HG02798 (cell line): ENCODE data around the gene HMGCS2.
"Not testable (repeated sequence)": the region's sequence is repeated elsewhere in the genome, so short reads cannot be mapped to it uniquely, and the experiment has no call there.

Experiments used
- ATAC-seq: cut with Tn5 transposase; IDR thresholded peaks from one replicate; pipeline ENCODE4 v1.9.1; 2021; ENCODE audit warnings: mild to moderate bottlenecking; ENCODE audit not compliant: unreplicated experiment, poor library complexity

HMGCS2 gene

DNA sequence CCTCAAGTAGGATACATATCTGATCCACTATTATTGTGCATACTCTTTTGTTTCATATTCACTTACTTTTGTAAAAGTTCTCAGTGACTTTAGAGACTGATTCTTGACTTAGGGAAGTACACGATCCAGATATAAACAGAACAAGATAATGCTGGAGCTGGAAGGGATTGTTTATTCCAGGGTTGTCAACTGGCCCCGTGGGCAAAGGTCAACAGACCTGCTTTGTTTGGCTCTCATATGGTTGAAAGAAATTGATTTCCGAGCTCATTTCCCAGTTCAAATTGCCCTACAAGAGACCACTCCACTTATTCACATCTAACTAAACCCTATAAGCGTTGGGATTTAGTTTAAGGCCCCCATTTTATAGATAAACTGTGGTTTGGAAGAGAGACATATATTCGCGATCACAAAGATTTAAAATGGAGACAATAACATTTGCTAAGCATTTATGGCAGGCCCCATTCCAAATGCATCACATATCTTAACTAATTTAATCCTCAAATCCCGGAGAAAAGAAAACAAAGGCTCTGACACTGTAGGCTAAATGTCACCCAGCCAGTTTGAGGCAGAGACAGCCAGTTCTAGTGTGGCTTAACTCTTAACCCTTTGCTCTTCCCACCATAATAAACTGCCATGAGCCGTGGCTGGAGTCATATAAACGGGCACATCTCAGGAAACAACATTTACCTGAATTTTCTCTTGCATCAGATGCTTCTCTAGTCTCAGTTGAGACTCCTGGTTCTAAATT, 21.9 kb upstream of the HMGCS2 start:
- ATAC-seq, result no peak

DNA sequence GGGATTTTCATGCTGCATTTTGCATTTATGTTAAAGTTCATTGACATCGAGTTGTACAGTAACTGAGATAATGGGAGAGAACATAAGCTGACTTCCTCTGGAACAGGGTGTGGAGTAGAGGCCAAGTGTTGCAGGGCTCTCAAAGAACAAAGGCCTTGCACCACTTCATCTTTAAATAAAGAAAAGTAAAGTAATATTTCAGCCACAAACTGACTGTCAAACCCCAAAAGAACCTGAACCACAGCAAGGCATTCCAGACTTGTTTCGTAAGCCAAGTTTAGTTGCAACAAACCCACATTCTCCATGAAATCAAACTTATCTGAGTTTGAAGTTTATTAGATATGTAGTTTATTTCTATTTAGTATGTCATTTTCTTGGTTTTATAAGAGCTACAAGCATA, 19.1 kb upstream of the HMGCS2 start:
- no peak for ATAC-seq

DNA sequence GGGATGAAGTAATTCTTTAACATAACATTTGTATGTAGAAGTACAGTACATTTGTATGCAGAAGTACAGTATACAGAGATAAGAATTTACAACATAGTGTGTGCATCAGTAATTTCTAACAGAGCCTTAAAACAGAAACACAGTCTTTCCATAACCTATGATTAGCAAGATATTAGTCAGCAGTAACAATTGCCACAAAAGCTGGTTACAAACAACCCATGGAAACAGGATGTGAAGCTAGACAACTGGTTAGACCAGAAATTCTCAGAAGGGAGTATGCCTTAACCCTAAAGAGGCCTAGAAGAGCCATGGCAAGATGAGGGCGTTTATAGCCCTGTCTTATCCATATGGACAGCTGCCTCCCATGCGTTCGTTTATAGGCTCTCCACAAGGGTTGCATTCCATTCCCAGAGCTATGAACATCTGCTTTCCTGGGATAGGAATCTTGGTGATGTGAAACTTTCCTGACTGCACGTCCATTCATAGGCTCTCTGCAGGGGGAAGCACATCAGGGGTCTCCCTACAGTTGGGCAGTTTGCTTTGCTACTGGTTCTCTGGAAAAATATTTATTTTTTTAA, 17.9 kb upstream of the HMGCS2 start:
- ATAC-seq, result not testable (repeated sequence)

DNA sequence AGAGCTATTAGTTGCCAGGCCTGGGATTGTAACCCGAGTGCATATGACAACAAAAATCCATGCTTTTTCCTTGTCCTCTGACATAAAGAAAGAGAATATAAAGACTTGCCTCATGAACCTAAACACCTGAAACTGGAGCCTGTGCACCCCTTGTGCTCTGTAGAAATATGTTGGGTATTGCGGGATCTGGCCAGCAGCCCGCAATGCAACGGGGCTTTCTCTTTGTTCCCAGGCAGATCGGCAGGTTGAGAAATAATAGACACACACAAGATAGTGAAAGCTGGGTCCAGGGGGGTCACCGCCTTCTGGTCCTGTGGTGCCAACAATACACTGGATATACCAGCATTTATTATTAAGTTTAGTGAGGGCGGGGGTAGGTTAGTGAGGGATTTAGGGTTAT, 17.3 kb upstream of the HMGCS2 start:
- ATAC-seq, result not testable (repeated sequence)

DNA sequence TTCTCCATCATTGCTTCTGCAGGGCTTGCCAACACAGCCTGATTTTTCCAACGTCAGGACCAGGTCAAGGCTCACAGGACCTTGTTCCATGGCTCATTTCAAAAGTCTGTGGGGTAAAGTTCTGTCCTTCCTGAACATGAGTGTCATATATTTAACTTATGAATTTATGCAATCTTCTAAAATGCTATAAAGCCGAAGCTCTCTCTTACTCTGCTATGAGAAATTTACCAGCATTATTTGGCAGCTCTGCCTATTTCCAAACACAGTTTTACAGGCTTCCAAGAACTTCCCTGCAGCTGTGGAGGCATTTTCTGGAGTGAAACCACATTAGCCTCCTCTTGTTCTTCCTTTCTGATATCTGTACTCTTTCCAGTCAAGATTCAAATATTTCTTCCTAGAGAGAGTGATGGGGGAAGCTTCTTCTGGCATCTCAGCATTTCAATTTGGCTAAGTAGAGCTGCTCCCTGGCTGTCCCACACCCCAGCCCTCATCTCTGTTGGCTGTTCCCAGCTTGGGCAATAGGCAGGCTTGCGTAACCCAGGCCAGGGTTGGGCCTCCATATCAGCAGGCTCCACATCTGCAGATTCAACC, 15.6 kb upstream of the HMGCS2 start:
- no peak for ATAC-seq

DNA sequence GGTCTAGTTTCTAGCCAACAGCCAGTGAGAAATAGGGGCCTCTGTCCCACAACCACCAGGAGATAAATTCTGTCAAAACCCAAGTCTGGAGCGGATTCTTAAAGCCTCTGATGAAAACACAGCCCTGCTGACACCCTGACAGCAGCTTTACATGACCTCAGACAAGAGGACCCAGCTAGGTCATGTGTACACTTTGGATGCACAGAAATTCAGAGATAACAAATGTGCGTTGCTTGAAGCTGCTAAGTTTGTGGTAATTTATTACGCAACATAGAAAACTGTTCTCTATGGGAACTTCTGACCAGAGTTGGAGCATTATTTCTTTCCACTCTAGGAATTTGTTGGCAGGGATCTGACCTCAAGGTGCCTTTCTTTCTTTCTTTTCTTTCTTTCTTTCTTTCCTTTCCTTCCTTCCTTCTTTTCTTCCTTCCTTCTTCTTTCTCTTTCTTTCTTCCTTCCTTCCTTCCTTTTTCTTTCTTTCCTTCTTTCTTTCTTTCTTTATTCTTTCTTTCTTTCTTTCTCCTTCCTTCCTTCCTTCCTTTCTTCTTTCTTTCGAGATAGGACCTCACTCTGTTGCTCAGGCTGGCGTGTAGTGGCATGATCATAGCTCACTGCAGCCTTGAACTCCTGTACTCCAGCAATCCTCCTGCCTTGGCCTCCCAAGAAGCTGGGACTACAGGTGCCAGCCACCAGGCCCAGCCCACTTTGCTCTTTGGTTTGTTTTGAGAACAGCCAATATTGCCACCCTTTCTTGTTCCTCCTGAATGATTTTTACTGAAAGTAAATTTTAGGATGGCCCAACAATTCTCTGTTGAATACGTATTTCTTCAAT, 14.9 kb upstream of the HMGCS2 start:
- no peak for ATAC-seq

DNA sequence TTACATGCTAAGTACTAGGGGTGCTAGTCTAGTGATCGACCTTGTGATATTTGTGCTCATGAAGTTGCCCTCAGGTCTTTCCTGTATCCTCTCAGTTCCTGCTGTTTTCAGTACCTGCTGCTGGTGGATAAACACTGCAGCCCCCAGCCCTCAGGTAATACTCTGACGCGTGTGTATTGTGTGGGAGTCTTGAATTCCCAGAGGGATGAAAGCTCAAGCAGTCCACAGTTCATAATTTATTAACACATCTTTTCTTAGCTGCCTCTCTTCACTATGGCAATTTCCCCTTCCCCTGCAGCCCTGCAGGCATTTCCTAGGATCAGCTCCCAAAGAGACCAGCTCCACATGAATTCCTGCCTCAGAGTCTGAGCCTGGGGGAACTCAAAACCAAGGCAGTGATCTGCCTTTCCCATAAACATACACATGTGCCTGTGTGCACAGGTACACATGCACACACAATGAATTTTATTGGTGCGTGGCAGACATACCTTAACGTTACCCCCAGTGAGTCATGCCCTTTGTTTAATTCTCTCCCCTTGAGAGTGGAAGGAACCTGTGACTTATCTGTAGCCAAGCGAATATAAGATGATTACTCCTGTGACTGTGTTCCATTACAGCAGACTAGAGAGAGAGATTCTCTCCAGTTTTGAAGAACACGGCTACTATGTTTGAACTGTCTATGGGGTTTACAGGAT, 14.1 kb upstream of the HMGCS2 start:
- no peak for ATAC-seq

DNA sequence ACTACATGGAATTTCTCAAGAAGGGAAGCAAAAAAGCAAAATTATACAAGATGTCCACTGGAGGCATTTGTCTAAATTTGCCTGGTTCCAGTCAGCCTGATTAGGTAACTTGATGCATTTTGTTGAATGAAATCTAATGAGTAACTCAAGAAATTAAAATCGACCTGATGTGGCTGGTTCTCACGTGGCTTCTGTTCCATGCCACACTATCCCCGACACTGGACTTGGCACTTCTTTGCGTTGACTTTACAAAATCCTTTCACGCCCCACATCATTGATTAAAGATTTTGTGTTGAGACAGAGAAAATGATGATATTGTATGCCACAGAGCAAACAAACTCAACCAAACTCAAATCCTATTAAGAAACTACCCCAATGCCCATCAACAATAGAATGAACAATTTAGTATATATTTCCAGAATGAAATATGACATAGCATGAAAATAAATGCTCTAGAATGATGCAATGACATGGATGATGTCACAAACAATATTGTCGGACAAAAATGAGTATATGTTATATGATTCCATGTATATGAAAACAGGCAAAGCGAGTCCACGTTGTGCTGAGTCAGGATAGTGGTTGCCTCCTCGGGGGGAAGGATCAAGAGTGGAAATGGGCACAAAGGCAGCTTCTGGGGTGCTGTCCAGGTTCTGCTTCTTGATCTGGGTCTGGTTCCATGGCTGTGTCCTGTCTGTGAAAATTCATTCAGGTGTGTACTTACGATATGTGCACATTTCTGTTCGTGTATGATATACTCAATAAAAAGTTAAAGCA, 12.9 kb upstream of the HMGCS2 start:
- ATAC-seq, result no peak

DNA sequence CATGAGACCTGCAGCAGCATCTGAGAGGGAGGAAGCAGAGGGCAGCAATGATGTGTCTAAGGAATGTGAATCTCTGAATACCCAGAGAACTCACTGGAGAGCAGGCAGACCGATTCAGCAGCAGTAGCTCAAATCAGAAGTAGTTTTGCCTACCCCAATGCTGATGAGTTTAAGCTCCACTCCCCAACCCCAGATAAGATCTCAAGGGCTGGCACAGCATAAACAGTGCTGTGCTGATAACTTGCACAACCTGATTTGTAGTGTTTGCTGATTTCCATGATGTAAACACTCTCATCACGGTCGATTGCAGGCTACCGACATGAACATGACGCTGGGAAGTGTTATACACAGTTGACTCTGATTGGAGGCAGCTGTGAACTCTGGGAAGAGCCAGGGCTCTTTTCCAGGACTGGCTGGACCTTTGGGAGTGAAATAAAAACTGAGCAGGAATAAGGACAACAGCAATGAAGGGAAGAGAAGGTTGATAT, 11.2 kb upstream of the HMGCS2 start:
- no peak for ATAC-seq

DNA sequence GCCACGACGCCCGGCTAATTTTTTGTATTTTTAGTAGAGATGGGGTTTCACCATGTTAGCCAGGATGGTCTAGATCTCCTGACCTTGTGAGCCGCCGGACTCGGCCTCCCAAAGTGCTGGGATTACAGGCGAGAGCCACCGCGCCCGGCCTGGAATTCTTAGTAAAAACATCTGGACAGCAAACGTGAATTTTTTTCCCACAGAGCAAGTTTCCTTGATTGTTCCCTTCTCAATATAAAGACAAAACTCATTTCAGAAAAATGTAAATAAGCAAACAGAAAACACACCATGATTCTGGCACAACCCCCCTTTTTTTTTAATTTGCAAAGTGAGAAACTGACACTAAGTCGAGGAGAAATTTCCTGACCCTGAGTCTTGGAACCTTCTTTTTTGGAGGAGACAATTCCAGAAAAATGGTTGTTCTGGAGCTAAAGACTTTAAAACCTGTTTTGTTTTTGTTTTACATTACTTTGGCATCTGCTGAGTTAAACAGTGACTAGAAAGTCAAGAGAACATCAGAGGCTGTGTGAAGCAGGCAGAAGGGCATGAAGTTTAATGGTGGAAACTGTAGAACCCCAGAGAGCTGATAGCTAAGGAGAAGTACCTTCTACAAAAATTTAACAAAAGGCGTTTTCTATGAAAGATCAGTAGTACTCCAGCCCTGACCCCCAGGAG, 10.3 kb upstream of the HMGCS2 start:
- ATAC-seq, result no peak

DNA sequence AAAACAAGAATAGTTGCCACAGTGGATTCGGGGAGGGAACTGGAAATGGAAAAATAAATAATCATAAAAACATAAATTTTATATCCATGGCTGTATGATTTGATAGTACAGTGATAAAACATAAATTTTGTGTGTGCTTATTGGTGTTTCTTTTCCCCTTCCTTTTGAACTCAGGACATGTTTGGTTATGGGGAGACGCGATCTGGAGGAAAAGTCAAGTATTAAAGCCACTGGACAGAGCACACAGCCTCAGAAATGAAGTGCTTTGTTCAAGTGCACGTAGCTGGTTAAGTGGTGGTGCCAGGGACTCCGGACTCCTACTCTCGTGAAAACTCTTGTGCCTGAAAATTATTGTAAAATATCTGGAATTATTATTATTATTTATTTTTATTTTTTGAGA, 9.7 kb upstream of the HMGCS2 start:
- no peak for ATAC-seq

DNA sequence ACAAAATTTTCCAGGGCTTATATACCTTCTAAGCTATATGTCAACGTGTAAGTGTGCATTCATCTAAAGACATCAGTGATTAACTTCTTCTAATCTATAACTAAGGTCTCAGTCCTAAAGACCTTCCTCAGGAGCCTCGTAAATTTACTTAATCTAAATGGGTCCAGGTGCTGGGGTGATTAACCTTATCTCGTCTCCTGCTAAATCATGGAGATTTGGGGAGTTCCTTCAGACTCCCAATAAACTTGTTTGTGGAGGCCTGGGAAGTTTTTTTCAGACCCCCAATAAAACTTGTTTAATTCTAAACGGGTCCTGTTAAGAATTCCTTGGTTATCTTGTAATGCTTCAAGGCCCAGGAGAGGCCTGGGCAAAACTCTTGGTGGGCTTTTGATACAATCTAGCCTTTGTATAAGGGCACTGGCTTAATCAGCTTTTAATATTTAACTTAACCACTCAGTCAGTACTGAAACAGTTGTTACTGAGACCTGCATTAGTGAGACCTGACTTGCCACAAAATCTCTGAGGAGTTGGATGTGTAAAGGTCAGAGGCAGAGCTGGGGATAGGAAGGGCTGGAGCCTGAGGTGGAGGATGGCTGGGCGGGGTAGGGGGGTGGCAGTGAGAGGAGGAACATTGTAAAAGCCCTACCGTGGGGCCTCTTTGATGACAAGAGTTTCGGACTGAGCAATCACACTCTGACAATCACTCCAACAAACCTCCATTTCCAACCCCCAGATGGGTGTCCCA, 6.2 kb upstream of the HMGCS2 start:
- no peak for ATAC-seq

DNA sequence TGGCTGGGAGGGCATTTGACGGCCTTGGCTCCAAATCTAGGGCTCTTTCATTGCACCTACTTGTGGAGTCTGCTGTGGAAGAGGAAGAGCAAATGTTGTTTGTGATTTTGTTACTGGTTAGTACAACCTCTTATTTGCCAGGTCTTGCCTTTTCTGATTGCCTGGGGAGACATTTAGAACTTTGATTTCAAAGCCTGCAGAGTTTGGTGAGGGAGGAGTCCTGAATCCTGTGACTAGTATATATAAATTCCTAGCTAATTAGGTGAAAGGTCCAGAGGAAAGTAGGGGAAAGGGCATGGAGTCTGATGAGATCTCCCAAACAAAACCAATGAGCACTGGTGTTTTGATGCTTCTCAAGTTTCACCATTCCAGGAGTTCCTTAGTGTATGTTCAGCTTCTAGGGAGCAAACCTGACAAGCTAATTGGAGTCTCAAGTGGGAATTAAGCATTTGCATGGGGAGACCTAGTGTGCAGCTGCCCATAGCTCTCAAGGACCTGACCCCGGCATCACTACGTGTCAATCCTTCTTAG, 5.1 kb upstream of the HMGCS2 start:
- no peak for ATAC-seq

DNA sequence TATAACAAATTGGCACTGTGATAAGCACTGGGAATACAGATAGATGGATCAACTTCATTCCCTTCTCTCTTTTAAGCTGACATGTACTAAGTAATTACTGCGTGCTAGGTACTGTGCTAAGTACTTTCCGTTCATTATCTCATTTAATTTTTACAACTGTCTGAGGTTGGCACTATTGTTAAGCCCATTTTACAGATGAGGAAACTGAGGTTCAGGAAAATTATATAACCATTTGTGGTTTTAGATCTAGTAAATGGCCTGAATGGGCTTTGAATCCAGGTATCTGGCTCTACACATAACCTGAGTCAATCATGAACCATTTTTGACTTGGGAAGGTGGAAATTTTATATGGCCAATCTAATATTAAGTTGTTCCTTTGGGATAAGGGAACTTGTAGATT, 3.6 kb upstream of the HMGCS2 start:
- no peak for ATAC-seq

DNA sequence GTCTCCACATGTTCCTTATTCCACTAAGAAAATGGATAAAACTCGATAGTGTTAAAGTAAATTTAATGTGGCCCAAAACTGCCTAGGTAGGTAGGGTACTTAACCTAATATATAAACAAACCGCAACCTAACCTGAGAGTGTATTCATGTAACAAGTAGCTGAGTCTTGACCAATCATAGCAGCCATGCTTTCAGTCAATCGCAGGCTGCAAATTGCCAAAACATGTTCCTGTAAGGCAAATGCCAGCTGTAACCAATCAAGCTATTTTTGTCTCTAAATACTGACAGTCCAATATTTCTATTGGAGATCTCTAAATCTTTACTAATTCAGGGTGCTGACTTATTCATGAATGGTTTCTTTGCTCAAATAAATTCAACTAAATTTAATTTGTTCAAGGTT, 3.1 kb upstream of the HMGCS2 start:
- ATAC-seq, result no peak

DNA sequence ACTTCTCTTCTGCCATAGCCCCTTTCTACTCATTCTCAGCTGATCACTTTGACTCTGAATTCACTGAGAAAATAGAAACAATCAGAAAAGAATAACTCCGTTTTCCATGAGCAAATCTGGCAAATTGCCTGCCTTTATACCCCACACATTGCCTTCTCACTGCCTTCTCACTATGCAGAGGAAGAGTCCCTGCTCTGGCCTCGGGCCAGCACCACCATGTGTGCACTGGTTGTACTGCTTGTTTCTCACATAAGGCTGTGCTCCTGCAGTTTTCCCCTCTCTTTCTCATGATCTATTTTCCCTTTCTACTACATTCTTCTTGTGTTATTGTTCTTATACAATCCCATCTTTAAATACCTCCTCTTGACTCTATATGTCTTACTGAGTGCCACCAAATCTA, 2.3 kb upstream of the HMGCS2 start:
- ATAC-seq, result no peak

DNA sequence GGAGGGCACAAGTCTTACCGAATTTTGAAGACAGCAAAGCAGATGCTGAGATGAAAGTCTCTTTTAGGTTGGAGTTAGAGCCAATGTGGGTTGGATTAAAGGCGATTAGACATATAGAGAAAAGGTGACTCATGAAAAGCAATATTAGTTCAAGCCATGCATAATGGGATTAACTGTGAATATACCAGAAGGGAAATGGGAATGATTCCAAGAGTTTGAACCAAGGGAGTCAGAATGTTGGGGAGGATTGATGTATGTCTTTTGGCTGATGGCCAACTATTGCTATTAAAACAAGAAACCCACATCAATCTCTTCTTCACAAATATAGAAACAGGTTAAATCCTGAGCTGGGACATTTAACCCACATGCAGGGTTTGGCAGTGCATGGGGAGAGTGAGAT, 1.2 kb downstream of the HMGCS2 start:
- ATAC-seq, result no peak

DNA sequence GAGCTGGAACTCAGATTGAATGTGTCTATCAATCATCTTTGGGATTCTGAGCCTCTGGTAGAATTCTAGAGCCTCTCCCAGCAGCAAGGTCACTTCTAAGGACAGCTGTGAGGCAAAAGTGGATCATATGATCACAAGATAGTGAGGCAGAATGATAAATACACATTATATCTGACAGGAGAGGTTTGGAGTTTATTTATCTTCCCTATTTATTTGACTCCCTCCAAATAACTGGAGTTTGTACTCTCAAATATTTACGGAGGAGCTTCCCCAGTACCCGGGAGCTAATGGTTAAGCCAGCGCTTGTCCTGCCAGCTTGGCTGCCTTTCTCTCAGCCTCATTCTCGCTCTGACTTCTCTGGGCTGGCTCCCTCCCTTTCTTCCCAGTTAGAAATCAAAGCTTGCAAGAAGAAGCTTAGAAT, 2.3 kb downstream of the HMGCS2 start:
- no peak for ATAC-seq
